ENCODE measurements around the gene GZMB.
"Not testable (repeated sequence)": the region's sequence is repeated elsewhere in the genome, so short reads cannot be mapped to it uniquely, and the experiment has no call there.

The GZMB gene

DNA sequence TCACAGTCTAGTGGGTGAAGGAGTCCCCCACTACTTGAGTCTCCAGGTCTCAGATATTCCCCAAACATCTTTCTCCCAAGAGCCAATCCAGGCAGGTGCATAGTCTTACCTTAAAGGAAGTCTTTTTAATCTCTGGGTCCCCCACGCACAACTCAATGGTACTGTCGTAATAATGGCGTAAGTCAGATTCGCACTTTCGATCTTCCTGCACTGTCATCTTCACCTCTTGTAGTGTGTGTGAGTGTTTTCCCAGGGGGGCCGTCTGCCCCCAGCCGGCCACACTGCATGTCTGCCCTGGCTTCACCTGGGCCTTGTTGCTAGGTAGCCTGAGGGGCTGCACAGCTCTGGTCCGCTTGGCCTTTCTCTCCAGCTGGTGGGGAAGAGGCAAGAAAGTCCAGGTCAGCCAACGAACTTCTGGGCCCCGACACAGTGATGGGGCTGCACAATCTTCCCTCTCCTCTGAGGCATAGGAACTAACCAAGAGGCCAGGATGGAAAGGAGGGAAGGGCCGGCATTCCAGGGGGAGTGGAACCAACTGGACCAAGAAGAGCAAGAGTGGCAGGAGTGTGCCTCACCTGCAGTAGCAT is 2.1 kb downstream of the GZMB start:
- DNase-seq (ENCODE audit: low spot score) = no peak

- DNase-seq (ENCODE audit: low spot score) = peak; percentile 41
These were observed 3.0 kb downstream of the GZMB start for GRCh38 chr14:24630872-24631477.

GRCh38 chr14:24630087-24630871 is 3.7 kb downstream of the GZMB start:
- no peak for DNase-seq (ENCODE audit: low spot score)

- DNase-seq (ENCODE audit: low spot score) = no peak
These were observed 4.5 kb downstream of the GZMB start for GRCh38 chr14:24629521-24629920.

- no peak for DNase-seq (ENCODE audit: low spot score)
These were observed 20.2 kb downstream of the GZMB start for GRCh38 chr14:24613747-24614146.

GRCh38 chr14:24613241-24613640 is 20.7 kb downstream of the GZMB start:
- no peak for DNase-seq (ENCODE audit: low spot score)

GRCh38 chr14:24612196-24612595 is 21.8 kb downstream of the GZMB start:
- no peak for DNase-seq (ENCODE audit: low spot score)

GRCh38 chr14:24609655-24610344 is 24.2 kb downstream of the GZMB start, which contains the start of gene GZMH:
Gene GZMH (minus strand): TSS chr14:24609685. CDS start chr14:24609613, 72 bp downstream.
- peak; percentile 0 for DNase-seq (ENCODE audit: low spot score)

DNA sequence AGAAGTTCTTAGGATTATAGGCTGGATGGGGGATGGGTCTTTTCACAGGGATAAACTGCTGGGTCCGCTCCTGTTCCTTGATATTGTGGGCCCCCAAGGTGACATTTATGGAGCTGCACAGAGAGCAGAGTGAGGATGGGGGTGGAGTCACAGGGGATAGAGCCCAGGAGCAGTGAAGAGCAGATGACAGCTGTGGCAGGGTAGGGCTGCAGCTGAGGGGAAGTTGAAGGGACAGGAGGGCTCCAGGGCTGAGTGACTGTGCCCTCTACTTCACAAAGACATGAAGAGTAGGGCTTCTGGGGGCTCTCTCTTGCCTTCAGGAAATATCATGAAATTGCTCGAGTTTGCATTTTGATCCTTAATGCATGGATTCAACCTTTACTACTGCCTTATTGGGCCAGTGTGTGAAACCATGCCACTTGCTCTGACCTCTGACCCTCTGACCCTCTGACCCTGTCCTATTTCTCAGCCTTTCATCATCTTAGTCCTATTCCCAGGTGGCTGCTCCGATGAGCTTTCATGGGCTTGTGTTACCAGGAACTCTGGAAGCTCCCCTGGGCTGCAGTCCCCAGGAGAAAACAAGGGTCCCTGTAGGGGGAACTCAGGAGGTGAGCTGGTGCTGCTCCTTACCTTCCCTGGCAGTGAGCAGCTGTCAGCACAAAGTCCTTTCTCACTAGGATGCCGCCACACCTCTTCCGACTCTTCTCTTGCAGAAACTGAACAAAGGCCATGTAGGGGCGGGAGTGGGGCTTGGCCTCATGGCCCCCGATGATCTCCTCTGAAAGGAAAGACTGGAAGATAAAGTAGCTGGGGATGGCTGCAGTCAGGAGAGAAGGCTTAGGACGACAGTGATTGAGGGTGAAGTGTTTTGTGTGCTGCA is 26.1 kb downstream of the GZMB start:
- peak; percentile 2 for DNase-seq (ENCODE audit: low spot score)

- no peak for DNase-seq (ENCODE audit: low spot score)
These were observed 26.9 kb downstream of the GZMB start for GRCh38 chr14:24607081-24607480.

DNA sequence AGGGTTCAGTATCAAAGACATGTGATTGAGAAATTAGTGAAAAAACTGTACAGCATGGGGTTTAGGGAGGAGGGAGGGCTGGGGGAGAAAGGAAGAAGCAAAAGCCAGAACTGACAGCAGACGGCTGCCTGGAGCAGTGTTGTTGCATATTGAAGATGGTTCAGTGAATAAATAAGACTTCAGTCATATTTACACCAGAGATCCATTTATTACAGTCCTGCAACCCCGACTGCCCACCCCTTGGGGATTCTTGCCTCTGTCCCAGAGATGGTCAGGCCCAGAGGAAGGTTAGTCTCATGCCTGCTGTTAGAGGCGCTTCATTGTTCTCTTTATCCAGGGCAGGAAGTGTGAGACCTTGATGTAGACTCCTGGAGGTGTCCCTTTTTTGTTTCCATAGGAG is 27.7 kb downstream of the GZMB start:
- no peak for DNase-seq (ENCODE audit: low spot score)

- DNase-seq (ENCODE audit: low spot score) = peak; percentile 46
These were observed 28.4 kb downstream of the GZMB start for GRCh38 chr14:24605435-24606190.

DNA sequence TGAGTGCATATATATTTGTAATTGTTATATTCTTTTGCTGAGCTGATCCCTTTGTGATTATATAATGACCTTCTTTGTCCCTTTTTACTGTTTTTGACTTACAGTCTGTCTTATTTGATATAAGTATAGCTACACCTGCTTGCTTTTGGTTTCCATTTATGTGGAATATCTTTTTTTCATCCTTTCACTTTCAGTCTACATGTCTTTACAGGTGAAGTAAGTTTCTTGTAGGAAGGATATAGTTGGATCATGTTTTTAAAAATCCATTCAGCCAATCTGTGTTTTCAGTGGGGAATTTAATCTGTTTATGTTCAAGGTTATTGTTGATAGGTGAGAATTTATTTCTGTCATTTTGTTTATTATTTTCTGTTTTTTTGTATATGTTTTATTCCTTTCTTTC is 36.6 kb downstream of the GZMB start:
- no peak for DNase-seq (ENCODE audit: low spot score)

DNA sequence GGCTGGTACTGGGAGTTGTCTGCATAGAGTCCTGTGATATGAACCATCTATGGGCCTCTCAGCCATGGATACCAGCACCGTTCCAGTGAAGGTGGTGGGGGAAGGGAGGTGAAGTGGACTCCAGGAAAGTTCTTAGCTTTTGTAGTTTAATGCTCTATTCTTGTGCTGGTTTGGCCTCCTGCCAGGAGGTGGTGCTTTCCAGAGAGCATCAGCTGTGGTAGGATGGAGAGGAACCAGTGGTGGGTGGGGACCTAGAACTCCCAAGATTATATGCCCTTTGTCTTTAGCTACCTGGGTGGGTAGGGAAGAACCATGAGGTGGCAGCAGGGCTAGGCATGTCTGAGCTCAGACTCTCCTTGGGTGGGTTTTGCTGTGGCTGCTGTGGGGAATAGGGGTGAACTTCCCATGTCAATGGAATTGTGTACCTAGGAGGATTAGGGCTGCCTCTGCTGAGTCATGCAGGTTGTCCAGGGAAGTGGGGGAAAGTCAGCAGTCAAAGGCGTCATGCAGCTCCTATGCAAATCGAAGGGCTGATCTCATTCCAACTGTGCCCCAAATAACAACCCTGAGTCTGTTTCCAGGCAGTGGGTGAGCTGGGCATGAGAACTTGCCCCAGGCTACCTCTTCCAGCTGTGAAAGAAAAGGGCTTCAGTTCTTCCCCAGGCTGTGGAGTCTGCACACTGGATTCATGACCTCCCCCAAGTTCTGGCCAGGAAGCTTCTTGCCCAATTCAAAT is 38.7 kb downstream of the GZMB start:
- DNase-seq (ENCODE audit: low spot score) = no peak

- not testable (repeated sequence) for DNase-seq (ENCODE audit: low spot score)
These were observed 43.0 kb downstream of the GZMB start for GRCh38 chr14:24591004-24591403.

DNA sequence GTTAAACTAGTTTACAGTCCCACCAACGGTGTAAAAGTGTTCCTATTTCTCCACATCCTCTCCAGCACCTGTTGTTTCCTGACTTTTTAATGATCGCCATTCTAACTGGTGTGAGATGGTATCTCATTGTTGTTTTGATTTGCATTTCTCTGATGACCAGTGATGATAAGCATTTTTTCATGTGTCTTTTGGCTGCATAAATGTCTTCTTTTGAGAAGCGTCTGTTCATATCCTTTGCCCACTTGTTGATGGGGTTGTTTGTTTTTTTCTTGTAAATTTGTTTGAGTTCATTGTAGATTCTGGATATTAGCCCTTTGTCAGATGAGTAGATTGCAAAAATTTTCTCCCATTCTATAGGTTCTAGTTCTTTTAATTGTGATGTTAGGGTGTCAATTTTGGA is 49.6 kb downstream of the GZMB start:
- not testable (repeated sequence) for DNase-seq (ENCODE audit: low spot score)

Data from GM03348 (cell line).